NCI-H2196 (cell line): ENCODE data around the gene CCDC6.
"Not testable (repeated sequence)": the region's sequence is repeated elsewhere in the genome, so short reads cannot be mapped to it uniquely, and the experiment has no call there.

ENCODE experiments used
- DNase-seq: peaks from one replicate; lab custom pipeline; 2025; ENCODE audit not compliant: unreplicated experiment; lab: John Stamatoyannopoulos, UW

The CCDC6 gene

DNA sequence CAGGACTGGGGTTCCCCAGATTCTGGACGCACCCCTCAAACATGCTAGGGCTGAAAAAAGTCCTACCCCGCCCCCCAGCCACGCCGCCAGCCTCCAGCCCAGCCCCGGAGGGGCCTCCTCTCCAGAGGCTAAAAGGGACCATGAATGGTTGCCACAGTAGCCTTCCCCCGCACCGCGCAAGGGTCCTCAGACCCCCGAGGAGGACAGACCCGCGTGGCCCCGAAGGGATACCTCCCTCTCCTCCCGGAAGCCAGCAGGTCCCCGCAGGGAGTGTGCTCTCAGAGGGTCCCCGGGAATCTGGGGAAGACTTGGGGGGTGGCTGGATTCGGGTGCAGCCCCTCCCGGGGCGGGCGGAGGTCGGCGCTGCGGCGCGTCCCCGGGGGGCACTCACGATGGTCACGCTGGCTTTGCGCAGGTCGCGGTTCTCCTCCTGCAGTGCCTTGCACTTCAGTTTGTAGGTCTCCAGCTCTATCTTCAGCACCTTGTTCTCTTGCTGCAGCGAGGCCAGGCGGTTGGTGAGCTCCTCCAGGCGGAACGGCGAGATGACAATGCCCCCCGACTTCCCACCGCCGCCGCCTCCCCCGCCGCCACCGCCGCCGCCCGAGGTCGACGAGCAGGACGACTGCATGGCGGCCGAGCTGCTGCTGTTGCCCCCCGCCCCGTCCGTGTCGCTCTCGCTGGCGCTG lies 482 bp downstream of the CCDC6 start:
- DNase-seq: no peak

DNA sequence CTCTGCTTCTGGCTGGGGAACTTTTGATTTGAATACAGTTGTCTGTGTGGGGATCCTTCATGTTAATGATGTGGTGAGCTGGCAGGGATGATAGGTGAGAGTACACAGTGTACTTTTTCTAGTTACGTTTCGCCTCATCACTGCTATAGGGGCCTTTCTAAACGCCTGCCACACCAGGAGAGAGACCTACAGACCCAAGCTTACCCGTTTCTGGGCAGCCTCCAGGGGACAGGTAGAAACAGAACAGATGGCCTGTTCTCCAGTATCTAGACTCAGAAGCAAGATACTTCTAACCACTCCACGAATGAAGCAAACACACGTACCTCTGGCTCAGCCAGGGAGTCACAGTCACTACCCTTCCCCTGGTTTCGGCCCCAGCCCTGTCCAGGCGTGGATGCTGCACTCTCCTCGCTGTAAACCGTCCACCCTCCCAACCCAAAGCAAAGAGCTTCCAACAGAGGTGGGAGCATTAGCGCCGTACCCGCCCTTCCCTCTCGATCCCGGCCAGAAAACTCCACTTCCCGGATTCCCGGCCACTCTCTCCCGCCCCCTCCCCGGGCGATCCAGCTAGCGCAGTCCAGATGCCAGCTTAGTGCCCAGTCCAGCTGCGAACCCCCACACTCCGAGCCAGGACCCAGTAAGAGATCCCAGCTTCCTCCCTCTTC lies 1.2 kb downstream of the CCDC6 start:
- DNase-seq: no peak

DNA sequence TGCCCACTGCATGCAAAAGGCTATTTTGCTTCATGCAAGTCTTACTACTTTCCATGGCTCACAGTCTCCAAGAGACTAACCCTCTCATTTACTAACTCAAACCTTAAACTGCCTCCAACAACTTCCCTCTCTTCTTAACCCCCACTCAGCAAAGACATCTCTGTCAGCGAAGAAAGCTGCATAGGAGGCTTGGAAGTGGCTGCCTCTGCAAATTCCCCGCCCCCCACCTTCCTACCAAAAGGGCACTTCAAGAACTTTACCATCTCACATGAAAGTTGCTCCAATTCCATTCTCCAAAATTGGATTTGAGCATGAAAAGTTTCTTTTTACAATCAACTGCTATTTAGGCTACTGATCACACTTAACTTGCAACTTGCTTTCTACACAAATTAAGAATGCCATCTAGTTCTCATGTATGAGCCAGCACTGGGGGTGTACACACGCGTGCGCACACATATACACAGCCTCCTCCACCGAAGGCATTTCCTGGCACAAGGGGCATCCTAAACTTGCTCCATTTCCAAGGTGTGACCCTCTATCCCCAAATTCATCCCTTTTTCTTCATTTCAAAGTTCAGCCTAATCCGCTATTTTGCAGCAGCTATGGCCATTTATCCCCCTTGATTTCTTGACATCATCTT lies 1.8 kb downstream of the CCDC6 start:
- DNase-seq: no peak

DNA sequence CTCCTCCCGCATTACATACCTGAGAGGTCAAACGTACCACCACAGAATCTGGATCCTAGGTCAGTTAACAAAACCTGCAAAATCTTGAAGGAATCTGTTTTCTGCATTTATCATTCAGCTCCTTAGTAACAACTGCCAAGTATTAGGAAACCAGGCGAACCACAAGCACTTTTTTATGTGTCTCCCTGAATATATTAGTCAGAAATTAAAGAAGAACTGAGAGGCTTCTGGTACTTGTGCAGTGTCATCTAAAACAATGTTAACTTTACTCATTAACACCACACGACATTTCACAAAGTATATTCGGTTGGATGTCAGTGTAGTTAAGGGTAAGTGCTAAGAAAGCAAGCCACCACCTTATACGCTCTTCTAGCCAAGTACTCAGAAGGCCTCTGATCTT lies 2.5 kb downstream of the CCDC6 start:
- DNase-seq: no peak

DNA sequence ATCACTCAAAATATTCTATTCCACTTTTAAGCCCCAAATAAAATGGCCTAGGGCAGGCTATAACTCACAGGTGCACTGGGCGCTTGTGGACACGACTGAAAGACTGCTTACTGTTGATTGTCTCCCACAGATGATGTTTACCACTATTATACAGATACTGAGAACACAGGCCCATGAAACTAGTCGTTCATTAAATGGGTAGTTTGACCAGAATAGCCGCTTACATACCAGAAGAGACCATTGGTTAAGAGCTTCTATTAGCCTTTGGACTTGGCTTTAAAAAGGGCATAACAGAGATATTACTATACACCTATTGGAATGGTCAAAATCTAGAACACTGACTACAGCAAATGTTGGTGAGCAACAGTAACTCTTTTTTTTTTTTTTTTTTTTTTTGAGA lies 4.3 kb downstream of the CCDC6 start:
- DNase-seq: no peak

DNA sequence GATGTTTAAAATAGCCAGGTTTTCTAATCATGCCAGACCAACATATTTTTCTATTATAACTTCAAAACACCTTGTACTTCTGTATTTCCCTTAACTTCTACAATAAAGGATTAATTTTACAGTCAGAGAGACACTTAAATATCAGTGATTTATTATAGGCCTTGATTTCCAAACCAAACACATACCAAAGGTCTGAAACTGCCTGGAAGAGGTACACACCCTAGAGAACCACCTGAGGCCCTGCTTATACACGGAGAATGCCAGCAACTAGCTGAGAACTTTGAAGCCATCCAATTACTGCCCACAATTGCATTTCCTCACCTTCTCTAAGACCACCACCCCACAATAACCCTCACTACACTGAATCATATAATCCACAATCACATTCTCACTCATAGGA lies 4.9 kb downstream of the CCDC6 start:
- DNase-seq: no peak

DNA sequence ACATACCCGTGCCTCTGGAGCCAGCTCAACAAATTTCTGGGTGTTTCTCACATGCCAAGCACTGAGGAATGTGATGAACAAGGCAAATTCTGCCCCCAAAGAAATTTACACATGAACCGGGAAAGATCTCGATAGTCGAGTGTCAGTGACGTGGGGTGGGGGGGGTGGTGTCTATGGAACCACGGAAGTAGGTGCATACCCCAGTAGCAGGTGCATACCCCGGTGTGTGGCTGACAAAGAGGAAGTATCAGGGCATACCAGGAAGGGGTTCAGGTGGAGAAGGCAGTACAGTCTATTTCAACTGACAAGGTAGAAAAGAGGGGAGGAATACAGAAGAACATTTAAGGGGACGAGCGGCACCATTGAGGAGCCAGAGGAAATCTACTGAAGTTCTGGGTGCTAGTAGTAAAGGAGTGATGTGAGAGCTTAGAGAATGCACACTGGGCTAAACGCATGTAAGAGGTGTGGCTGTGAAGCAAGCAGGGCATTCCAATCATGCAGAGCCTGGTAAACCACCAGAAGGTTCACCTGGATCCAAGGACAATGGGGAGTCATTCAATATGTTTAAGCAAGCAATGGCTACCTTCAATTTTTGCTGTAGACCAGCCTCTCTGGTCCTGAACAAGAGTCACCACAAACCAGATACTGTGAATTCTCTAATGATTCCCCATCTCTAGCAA lies 6.2 kb downstream of the CCDC6 start:
- DNase-seq: no peak

DNA sequence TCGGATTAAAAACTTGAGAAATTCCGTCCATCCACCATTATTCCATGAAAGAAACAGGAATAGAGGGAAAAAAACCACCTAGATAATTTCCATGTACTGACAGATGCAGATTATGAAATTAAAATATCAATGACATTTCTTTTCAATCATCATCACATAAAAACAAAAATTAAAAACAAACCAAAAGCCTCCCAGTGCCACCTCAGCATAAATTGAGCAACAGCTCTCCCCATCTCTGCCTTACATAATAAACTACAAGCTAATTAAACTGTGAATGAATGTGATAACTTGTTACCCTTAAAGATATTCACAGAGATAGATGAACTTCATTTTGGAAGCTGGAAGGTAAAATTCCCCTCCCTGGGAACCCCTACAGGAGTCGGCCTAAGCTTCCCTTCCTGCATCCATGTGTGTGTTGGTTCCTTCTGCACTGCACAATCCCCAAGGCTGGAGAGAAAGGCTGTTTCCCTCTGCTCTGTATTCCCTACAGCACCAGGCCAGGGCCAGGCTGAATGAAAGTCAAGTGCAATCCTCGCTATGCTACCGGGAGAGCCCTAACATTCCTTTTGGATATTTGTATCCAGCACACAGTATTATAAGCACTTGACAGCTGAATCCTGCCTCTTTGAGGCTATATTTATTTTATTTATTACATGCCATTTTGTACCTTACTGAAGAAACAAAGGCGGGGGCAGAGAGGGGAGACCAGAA lies 8.1 kb downstream of the CCDC6 start:
- no peak for DNase-seq

DNA sequence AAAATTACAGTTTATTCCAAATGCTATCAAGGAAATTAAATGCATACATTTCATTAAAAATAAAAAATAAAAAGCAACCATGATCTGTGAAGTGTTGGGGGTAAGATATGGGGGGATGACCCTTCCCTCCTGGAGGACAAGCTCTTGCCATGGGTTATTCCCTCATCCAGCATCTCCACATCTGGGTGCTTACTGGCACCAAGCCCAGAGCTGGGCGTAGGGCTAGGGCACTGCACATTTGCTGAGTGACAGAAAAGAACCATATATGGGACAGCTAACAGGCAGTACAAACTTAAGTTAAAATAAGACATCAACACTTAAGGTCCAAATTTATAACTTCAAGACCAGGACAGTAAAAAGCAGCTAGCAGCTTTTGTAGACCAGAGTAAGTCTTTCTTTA lies 10.2 kb downstream of the CCDC6 start:
- no peak for DNase-seq

DNA sequence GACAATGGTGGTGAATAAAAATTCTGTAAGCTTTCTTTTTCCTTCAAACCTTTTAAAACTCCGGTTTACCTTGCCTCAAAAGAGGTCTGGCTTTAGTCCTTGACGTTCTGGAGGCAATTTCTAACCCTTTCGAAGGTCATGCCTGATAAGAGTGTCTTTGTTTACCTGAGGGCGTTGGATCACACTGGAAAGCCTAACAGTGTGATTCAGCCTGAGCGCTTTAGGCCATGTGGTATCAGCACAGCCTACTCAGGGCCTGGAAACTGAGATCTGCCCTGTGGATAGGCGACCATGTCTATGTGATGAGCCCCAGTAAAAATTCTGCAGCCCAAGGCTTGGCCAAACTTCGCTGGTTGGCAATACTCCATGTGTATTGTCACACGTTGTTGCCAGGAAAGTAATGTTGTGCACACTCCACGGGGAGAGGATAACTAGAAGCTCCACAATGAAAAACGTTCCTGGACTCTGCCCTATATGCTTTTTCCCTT lies 10.7 kb downstream of the CCDC6 start:
- no peak for DNase-seq

DNA sequence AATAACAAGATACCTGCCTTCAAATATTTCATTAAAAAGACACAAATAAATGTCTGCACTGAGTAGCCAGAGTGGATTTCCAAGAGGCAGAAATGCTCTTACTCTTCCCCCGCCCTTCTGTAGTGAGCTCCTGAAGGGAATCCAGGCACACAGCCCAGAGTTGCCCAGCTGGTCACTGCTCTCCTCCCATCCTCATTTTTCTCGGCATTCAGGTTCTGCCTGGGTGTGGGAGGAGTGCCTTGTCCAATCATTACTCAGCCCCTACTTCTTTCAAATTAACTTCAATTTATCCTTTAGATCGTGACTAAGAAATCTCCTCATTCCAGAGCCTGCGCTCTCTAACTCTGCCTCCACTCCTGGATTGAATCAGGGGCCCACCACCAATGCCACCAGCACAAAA lies 12.2 kb downstream of the CCDC6 start:
- DNase-seq: peak; percentile 11

DNA sequence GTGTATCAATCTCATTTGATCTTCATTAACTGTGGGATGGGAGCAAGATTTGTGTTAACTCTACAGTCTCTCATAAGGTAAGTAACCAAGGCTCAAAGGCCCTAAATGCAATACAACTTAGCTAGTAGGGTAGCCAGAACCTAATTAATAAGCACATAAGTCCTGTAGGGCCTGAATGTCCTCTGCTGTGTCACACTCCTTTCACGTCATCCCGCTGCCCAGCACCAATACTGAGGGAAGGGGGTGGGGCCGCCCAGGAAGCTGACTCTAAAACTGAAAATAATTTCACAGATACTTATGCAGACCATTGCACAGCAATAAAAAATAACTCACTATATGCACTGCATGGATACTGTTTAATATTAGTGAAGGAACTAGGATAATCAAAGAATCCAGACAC lies 13.7 kb downstream of the CCDC6 start:
- DNase-seq: no peak

DNA sequence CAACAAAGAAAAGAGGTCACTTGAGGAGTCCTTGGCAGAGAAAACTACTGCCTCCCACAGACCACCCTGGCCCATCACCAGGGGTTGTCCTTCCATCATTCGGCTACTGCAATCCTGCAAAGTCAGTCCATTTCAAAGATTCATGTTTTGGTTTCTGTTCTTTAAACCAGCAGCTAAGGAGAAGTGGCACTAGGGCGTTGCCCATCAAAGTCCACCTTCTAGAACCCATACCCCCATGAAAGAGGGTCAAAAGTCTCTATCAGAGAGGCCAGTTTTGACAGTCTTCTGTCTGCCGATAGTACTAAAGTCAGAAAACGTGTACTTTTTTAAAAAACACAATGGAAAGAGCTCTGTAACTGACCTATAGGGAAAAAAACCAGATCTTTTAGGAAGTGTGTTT lies 14.4 kb downstream of the CCDC6 start:
- DNase-seq: no peak

DNA sequence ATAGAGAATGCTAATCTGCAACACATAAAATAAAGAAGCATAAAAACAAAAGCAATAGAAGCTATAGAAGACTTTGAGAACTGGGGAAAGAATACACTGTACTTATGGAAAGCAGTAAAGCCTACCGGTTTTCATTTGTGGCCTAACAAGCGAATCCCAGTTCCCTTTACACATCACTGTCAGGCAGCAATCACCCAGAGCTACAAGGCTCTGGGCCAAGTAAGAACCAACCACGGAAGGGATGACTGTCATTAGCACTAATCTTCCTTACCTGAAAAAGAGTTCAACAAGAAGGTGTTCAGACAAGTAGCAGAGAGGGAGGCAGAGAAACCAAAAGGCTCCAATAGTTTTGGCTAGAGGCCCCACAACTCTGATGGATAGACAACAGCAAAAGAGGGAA lies 15.0 kb downstream of the CCDC6 start:
- DNase-seq: no peak

DNA sequence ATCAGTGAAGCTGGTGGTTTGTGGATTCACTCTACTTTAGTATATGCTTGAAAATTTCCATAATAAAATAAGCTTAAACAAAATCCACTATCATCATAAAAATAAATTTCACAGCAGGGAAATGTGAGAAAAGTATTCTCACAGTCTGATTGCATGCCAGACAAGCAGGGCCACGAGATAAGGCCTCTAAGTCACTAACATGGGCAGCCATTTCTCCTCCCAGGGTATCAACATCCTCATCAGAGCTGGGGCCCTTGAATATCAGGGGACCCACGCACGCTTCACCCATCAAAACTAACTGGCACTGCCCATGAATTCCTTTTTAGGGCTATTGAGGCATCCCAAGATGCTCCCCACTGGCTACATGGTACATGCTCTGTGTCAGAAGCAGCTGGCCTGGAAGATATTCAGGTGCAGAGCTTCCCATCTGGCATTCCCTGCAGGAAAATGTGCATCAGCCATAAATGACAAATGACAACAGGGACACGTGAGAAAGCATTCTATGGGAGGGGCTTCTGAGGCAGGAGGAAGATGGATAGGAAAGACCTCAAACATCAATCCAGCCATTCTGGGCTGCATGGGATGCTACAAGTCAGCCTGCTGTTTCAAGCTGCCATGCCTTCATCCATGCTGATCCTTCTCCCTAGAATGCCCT lies 17.4 kb downstream of the CCDC6 start:
- no peak for DNase-seq

DNA sequence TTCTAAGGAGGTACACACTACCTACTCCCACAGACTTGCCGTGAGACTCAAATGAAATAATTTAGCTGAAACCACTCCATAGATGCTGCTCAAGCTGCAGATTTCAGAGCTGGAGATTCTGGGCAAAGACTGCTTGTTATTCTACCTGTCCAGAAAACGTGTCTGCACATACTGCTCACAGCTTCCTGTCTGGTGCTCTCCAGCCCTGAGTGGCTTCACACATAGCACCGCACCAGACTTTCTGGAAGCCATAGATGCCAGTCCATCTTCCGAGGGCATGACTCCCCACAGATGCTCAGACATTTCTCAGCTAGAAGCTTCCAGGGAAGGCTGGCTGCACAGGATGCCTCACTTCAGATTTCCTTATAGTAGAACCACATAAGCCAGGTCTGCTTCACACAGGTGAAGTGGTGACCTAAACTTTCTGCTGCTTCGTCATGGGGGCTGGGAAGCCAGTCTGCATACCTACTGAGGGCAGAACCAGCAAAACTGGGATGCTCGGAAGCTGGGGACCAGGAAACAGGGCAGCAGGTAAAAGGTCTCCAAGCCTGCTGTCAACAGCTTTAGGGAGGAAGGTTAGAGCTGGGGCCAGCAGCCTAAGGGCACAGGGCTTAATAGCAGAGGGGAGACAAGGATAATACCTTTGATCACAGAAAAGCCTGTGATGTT lies 18.2 kb downstream of the CCDC6 start:
- DNase-seq: no peak

DNA sequence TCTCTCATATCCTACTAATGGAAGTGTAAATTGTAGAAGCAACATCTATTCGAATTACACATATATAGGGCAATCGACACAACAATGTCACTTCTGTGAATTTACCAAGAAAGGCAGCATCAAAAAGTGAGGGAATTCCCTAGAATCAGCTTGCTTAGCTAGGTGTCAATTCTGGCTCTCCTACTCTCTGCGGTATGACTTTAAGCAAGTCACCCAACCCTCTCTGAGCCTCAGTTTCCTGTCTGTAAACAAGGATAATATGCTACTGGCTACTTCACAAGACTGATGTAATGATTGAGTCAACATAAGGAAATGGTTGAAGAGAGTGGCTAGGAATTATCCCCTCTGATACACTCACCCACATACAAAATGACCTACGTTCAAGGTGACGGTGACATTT lies 19.4 kb downstream of the CCDC6 start:
- DNase-seq: no peak

DNA sequence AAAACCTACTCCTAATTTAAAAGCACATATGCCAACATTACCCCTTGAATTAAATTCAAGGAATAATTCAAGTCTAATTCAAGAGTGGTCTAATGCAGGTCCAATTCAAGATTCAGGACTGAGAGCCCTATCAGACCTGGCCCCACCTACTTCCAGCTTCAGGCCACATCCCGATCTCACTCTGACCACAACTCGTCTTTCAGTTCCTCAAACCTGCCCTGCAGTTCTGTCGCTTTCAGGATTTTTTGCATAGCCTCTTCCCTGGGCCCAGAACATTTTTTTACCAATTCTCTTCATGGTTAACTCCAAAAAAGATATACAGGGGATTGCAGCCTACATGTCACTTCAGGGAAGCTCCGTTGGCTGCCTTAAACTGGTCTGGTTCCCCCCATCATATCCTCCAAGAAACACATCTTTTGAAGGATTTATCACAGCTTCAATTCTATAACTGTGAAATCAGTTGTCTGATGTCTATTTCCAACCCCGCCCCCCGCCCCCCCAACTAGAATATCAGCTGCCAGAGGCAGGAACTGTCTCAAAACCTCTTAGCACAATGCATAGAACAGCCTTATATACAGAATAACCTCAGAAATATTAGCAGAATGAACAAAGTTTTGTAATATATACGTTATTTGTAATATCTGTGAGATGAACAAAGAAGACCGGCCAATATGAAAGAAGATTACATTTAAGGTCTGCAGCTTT lies 20.8 kb downstream of the CCDC6 start:
- no peak for DNase-seq

DNA sequence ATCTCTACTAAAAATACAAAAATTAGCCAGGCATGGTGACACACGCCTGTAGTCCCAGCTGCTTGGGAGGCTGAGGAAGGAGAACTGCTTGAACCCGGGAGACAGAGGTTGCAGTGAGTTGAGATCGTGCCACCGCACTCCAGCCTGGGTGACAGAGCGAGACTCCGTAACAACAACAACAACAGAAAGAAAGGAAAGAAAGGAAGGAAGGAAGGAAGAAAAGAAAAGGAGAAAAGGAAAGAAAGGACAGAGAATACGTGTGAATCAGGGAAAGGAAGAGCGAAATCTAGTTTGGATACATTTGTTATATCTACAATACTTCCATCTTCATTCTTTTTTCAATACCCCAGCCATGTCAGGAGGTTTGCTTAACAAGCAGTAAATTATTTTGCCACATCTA lies 21.5 kb downstream of the CCDC6 start:
- not testable (repeated sequence) for DNase-seq

DNA sequence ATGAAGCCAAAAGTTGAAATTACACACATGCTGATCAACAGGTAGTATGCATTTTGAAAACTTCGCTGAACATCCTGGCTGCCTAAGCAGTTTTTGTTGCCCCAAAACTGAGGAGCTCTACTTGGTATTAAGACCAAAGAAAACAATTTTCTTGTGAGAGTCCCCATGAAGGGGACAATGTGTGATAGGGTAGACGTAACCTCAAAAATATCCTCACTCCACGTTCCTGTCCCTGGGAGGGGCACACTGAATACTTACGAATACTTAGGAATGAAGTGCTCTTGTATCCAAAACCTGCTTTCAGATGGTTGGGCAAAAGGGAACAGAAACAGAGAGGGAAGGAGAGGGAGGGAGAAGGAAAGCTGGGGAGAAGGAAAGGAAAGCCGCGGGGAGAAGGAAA lies 24.7 kb downstream of the CCDC6 start:
- DNase-seq: no peak
